Neural cell (in vitro differentiated cells): ENCODE results near the gene ADAM10.

Experiments used
- EP300 ChIP-seq: fragments of 450-650 bp; conservative IDR thresholded peaks from 2 replicates; pipeline ENCODE4 v1.6.1; 2014; ENCODE audit warnings: antibody characterized with exemption, mild to moderate bottlenecking, moderate library complexity; ENCODE audit not compliant: poor library complexity, severe bottlenecking
- EZH2 ChIP-seq: fragments of 200-600, 300-800 bp; shearing (Covaris generic), sonication (generic); IDR thresholded peaks from 2 replicates; pipeline ENCODE4 v1.6.1; 2014; ENCODE audit warnings: antibody characterized with exemption, low read length, borderline replicate concordance, mild to moderate bottlenecking; ENCODE audit not compliant: insufficient read depth, poor library complexity, severe bottlenecking
- RAD21 ChIP-seq: fragments of 450-650 bp; conservative IDR thresholded peaks from 2 replicates; pipeline ENCODE4 v1.6.1; 2014; ENCODE audit warnings: antibody characterized with exemption, mild to moderate bottlenecking, moderate library complexity
- TAF1 ChIP-seq: IDR thresholded peaks from 2 replicates; pipeline ENCODE4 v1.6.1; 2012; ENCODE audit warnings: low read depth
- TF ChIP-seq, protein P1 (sequence below): IDR thresholded peaks from 2 replicates; pipeline ENCODE4 v1.6.1; 2012; ENCODE audit warnings: borderline replicate concordance
- TF ChIP-seq, protein P2 (sequence below): fragments of 450-650 bp; IDR thresholded peaks from 2 replicates; pipeline ENCODE4 v1.5.1; 2014; ENCODE audit warnings: antibody characterized with exemption, mild to moderate bottlenecking, moderate library complexity; ENCODE audit not compliant: poor library complexity, severe bottlenecking

GRCh38 chr15:58573270-58573669 is 176.2 kb downstream of the ADAM10 start:
- TF ChIP-seq, protein P1, sequence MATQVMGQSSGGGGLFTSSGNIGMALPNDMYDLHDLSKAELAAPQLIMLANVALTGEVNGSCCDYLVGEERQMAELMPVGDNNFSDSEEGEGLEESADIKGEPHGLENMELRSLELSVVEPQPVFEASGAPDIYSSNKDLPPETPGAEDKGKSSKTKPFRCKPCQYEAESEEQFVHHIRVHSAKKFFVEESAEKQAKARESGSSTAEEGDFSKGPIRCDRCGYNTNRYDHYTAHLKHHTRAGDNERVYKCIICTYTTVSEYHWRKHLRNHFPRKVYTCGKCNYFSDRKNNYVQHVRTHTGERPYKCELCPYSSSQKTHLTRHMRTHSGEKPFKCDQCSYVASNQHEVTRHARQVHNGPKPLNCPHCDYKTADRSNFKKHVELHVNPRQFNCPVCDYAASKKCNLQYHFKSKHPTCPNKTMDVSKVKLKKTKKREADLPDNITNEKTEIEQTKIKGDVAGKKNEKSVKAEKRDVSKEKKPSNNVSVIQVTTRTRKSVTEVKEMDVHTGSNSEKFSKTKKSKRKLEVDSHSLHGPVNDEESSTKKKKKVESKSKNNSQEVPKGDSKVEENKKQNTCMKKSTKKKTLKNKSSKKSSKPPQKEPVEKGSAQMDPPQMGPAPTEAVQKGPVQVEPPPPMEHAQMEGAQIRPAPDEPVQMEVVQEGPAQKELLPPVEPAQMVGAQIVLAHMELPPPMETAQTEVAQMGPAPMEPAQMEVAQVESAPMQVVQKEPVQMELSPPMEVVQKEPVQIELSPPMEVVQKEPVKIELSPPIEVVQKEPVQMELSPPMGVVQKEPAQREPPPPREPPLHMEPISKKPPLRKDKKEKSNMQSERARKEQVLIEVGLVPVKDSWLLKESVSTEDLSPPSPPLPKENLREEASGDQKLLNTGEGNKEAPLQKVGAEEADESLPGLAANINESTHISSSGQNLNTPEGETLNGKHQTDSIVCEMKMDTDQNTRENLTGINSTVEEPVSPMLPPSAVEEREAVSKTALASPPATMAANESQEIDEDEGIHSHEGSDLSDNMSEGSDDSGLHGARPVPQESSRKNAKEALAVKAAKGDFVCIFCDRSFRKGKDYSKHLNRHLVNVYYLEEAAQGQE, result no peak
- TF ChIP-seq, protein P2, sequence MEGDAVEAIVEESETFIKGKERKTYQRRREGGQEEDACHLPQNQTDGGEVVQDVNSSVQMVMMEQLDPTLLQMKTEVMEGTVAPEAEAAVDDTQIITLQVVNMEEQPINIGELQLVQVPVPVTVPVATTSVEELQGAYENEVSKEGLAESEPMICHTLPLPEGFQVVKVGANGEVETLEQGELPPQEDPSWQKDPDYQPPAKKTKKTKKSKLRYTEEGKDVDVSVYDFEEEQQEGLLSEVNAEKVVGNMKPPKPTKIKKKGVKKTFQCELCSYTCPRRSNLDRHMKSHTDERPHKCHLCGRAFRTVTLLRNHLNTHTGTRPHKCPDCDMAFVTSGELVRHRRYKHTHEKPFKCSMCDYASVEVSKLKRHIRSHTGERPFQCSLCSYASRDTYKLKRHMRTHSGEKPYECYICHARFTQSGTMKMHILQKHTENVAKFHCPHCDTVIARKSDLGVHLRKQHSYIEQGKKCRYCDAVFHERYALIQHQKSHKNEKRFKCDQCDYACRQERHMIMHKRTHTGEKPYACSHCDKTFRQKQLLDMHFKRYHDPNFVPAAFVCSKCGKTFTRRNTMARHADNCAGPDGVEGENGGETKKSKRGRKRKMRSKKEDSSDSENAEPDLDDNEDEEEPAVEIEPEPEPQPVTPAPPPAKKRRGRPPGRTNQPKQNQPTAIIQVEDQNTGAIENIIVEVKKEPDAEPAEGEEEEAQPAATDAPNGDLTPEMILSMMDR, result no peak
- TF ChIP-seq EZH2 (no peak), EP300 (no peak), RAD21 (no peak), TAF1 (no peak)
